ENCODE data around the gene DHX9. TPM values are rescaled to one million over a fixed set of nuclear protein-coding genes. Genes with fewer than 3 reads are reported as not detected.

Gene DHX9
- total and polyA plus RNA-seq, 2 experiments from 2014 or later, result 151 to 262 TPM

DNA sequence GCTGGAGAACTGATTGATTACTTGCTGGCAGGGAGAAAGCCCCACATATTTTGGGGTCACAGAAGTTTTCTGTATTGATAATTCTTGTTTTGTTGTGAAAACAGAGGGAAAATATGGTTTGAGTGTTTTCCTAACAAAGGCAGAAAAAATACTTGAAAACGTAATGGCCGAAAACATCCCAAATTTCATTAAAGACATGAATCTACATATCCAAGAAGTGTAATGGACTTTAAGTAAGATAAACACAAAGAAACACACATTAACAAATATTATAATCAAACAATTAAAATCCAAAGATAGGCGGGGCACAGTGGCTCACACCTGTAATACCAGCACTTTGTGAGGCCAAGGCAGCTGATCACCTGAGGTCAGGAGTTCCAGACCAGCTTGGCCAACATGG is 74.3 kb downstream of the DHX9 start:
- no peak overlapping the region for H2AFZ ChIP-seq
- Mint-ChIP-seq H3K27me3 (ENCODE audit: insufficient read depth, low read depth, poor library complexity) (no peaks in the 10 kb centered on the region), H3K27ac (no peak overlapping the region), H3K9me3 (peaks cover 9% of the 10 kb centered on the region; the same call in 1 of the 3 replicates), H3K4me1 (peaks cover 15% of the 10 kb centered on the region), H3K4me3 (no peak overlapping the region), H3K36me3 (ENCODE audit: low read depth) (peaks cover 9% of the 10 kb centered on the region; the same call in 2 of the 3 replicates)
- no peaks in the 10 kb centered on the region for H3K9me2 ChIP-seq (ENCODE audit: insufficient read depth)
- no peaks in the 10 kb centered on the region for H4K20me1 ChIP-seq (replicated peaks; ENCODE audit: insufficient read depth)
- H3K27me3 ChIP-seq (ENCODE audit: insufficient read depth), result no peaks in the 10 kb centered on the region
- TF ChIP-seq REST (IDR thresholded peaks at IDR 0.05; ENCODE audit: unreplicated experiment) (no peak), CREB1 (CRISPR knock-in tag; IDR thresholded peaks at IDR 0.05; ENCODE audit: low read depth) (no peak), NANOG (IDR thresholded peaks at IDR 0.05; ENCODE audit: borderline replicate concordance) (no peak), STAT1 (IDR thresholded peaks at IDR 0.05; ENCODE audit: unreplicated experiment) (no peak), JUNB (IDR thresholded peaks at IDR 0.05; ENCODE audit: unreplicated experiment) (no peak), CTCF (conservative IDR thresholded peaks at IDR 0.05; ENCODE audit: low read depth in 2 of 2) (no peak), EZH2phosphoT487 (IDR thresholded peaks at IDR 0.05; ENCODE audit: unreplicated experiment) (no peak), ZNF114 (CRISPR knock-in tag; IDR thresholded peaks at IDR 0.05) (no peak), ZNF331 (CRISPR knock-in tag; IDR thresholded peaks at IDR 0.05; ENCODE audit: low read depth) (no peak)
- TF ChIP-seq, protein P1, sequence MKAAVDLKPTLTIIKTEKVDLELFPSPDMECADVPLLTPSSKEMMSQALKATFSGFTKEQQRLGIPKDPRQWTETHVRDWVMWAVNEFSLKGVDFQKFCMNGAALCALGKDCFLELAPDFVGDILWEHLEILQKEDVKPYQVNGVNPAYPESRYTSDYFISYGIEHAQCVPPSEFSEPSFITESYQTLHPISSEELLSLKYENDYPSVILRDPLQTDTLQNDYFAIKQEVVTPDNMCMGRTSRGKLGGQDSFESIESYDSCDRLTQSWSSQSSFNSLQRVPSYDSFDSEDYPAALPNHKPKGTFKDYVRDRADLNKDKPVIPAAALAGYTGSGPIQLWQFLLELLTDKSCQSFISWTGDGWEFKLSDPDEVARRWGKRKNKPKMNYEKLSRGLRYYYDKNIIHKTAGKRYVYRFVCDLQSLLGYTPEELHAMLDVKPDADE (IDR thresholded peaks at IDR 0.05), result no peak
- TF ChIP-seq, protein P2, sequence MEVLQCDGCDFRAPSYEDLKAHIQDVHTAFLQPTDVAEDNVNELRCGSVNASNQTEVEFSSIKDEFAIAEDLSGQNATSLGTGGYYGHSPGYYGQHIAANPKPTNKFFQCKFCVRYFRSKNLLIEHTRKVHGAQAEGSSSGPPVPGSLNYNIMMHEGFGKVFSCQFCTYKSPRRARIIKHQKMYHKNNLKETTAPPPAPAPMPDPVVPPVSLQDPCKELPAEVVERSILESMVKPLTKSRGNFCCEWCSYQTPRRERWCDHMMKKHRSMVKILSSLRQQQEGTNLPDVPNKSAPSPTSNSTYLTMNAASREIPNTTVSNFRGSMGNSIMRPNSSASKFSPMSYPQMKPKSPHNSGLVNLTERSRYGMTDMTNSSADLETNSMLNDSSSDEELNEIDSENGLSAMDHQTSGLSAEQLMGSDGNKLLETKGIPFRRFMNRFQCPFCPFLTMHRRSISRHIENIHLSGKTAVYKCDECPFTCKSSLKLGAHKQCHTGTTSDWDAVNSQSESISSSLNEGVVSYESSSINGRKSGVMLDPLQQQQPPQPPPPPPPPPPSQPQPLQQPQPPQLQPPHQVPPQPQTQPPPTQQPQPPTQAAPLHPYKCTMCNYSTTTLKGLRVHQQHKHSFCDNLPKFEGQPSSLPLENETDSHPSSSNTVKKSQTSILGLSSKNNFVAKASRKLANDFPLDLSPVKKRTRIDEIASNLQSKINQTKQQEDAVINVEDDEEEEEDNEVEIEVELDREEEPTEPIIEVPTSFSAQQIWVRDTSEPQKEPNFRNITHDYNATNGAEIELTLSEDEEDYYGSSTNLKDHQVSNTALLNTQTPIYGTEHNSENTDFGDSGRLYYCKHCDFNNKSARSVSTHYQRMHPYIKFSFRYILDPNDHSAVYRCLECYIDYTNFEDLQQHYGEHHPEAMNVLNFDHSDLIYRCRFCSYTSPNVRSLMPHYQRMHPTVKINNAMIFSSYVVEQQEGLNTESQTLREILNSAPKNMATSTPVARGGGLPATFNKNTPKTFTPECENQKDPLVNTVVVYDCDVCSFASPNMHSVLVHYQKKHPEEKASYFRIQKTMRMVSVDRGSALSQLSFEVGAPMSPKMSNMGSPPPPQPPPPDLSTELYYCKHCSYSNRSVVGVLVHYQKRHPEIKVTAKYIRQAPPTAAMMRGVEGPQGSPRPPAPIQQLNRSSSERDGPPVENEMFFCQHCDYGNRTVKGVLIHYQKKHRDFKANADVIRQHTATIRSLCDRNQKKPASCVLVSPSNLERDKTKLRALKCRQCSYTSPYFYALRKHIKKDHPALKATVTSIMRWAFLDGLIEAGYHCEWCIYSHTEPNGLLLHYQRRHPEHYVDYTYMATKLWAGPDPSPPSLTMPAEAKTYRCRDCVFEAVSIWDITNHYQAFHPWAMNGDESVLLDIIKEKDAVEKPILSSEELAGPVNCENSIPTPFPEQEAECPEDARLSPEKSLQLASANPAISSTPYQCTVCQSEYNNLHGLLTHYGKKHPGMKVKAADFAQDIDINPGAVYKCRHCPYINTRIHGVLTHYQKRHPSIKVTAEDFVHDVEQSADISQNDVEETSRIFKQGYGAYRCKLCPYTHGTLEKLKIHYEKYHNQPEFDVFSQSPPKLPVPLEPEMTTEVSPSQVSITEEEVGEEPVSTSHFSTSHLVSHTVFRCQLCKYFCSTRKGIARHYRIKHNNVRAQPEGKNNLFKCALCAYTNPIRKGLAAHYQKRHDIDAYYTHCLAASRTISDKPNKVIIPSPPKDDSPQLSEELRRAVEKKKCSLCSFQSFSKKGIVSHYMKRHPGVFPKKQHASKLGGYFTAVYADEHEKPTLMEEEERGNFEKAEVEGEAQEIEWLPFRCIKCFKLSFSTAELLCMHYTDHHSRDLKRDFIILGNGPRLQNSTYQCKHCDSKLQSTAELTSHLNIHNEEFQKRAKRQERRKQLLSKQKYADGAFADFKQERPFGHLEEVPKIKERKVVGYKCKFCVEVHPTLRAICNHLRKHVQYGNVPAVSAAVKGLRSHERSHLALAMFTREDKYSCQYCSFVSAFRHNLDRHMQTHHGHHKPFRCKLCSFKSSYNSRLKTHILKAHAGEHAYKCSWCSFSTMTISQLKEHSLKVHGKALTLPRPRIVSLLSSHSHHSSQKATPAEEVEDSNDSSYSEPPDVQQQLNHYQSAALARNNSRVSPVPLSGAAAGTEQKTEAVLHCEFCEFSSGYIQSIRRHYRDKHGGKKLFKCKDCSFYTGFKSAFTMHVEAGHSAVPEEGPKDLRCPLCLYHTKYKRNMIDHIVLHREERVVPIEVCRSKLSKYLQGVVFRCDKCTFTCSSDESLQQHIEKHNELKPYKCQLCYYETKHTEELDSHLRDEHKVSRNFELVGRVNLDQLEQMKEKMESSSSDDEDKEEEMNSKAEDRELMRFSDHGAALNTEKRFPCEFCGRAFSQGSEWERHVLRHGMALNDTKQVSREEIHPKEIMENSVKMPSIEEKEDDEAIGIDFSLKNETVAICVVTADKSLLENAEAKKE (CRISPR knock-in tag; IDR thresholded peaks at IDR 0.05), result no peak
- H3K79me2 ChIP-seq (replicated peaks; ENCODE audit: insufficient read depth), result no peaks in the 10 kb centered on the region
- no peaks in the 10 kb centered on the region for H3F3A ChIP-seq (replicated peaks; ENCODE audit: low read depth)
- no peak overlapping the region for H3K4me3 ChIP-seq
- H3K4me2 ChIP-seq, result no peak overlapping the region
- no peaks in the 10 kb centered on the region for H3K36me3 ChIP-seq (ENCODE audit: insufficient read depth)
- no peak overlapping the region for H3K27ac ChIP-seq (ENCODE audit: low read depth)
- H3K4me1 ChIP-seq (ENCODE audit: insufficient read depth), result peaks cover 14% of the 10 kb centered on the region; the same call in 1 of the 2 replicates
- no peak for ATAC-seq
- DNase-seq (ENCODE audit: low spot score), result no peak
